Measurements from ENCODE around the gene AIG1. TPM values are rescaled to one million over a fixed set of nuclear protein-coding genes. Genes with fewer than 3 reads are reported as not detected.

AIG1 gene
- total RNA-seq, 1 donor from 2014 or later, result 29.6 TPM

GRCh38 chr6:143196525-143197225 is 136.0 kb downstream of the AIG1 start:
- H3K27ac ChIP-seq, result no peak overlapping the region
- H3K27me3 ChIP-seq (ENCODE audit: low read depth), result no peaks in the 10 kb centered on the region
- intact Hi-C loops (cut with DNase I), result no loop called here
- ATAC-seq (no peak), DNase-seq (no peak)
- H3K9me3 ChIP-seq, result no peaks in the 10 kb centered on the region
- H3K4me3 ChIP-seq, result no peak overlapping the region
- no peak for TF ChIP-seq CTCF (IDR thresholded peaks at IDR 0.05)
- H3K36me3 ChIP-seq, result no peaks in the 10 kb centered on the region
- H3K4me1 ChIP-seq, result no peaks in the 10 kb centered on the region

GRCh38 chr6:143197377-143197776 is 136.7 kb downstream of the AIG1 start:
- no peak overlapping the region for H3K27ac ChIP-seq
- no peaks in the 10 kb centered on the region for H3K4me1 ChIP-seq
- no peak for TF ChIP-seq CTCF (IDR thresholded peaks at IDR 0.05)
- intact Hi-C loops (cut with DNase I), result no loop called here
- DNase-seq (no peak), ATAC-seq (no peak)
- H3K9me3 ChIP-seq, result no peaks in the 10 kb centered on the region
- no peak overlapping the region for H3K4me3 ChIP-seq
- no peaks in the 10 kb centered on the region for H3K27me3 ChIP-seq (ENCODE audit: low read depth)
- no peaks in the 10 kb centered on the region for H3K36me3 ChIP-seq

GRCh38 chr6:143198312-143198711 is 137.6 kb downstream of the AIG1 start:
- Histone ChIP-seq H3K4me3 (no peak overlapping the region), H3K36me3 (no peaks in the 10 kb centered on the region), H3K9me3 (no peaks in the 10 kb centered on the region), H3K4me1 (no peaks in the 10 kb centered on the region), H3K27me3 (ENCODE audit: low read depth) (no peaks in the 10 kb centered on the region), H3K27ac (no peak overlapping the region)
- ATAC-seq (no peak), DNase-seq (no peak)
- no peak for TF ChIP-seq CTCF (IDR thresholded peaks at IDR 0.05)
- intact Hi-C loops (cut with DNase I), result no loop called here

GRCh38 chr6:143199291-143199690 is 138.6 kb downstream of the AIG1 start:
- Histone ChIP-seq H3K9me3 (peaks cover 4% of the 10 kb centered on the region), H3K27me3 (ENCODE audit: low read depth) (no peaks in the 10 kb centered on the region), H3K27ac (no peak overlapping the region), H3K4me3 (no peak overlapping the region), H3K36me3 (no peaks in the 10 kb centered on the region), H3K4me1 (no peaks in the 10 kb centered on the region)
- DNase-seq, result no peak
- intact Hi-C loops (cut with DNase I), result no loop called here
- TF ChIP-seq CTCF (IDR thresholded peaks at IDR 0.05), result no peak
- no peak for ATAC-seq

GRCh38 chr6:143200167-143200770 is 139.6 kb downstream of the AIG1 start:
- TF ChIP-seq CTCF (IDR thresholded peaks at IDR 0.05), result no peak
- Histone ChIP-seq H3K4me1 (no peaks in the 10 kb centered on the region), H3K4me3 (no peak overlapping the region), H3K27me3 (ENCODE audit: low read depth) (no peaks in the 10 kb centered on the region), H3K36me3 (no peaks in the 10 kb centered on the region), H3K9me3 (peaks cover 4% of the 10 kb centered on the region), H3K27ac (no peak overlapping the region)
- intact Hi-C loops (cut with DNase I), result no loop called here
- ATAC-seq (no peak), DNase-seq (no peak)

All from lower lobe of right lung (tissue), 2 donors.